ENCODE results near the gene SMIM24. TPM values are rescaled to one million over a fixed set of nuclear protein-coding genes. Genes with fewer than 3 reads are reported as not detected.

The SMIM24 gene
- total and polyA plus RNA-seq, 10 of the 15 experiments (the other 5 are each of a cell fraction or from before 2014, with no cell fraction given) = 0.14 to 0.44 (median 0.23) TPM; not detected in 4

- intact Hi-C loops (cut with micrococcal nuclease; ENCODE audit: unreplicated experiment) (no loop called here), in situ Hi-C loops (cut with MboI) (no loop called here)
- Histone ChIP-seq H3K27ac (ENCODE audit: control insufficient read depth, insufficient read depth) (no peak overlapping the region), H3K79me2 (ENCODE audit: control insufficient read depth, insufficient read depth, low read length) (peaks cover 5% of the 10 kb centered on the region), H3K4me3 (no peak overlapping the region), H3K9ac (ENCODE audit: control insufficient read depth, insufficient read depth, low read length) (no peak overlapping the region), H3K36me3 (ENCODE audit: control insufficient read depth in 2 of 2, insufficient read depth in 2 of 2, low read length in 1 of 2) (peaks cover 3 to 12% of the 10 kb centered on the region in 2 experiments; a peak in 2 of 4 replicates), H3K9me3 (replicated peaks; ENCODE audit: control insufficient read depth, insufficient read depth, low read length) (no peaks in the 10 kb centered on the region), H3K4me1 (ENCODE audit: control insufficient read depth, insufficient read depth, low read length) (peaks cover 4% of the 10 kb centered on the region; the same call in 1 of the 2 replicates), H3K4me2 (ENCODE audit: control insufficient read depth, insufficient read depth) (no peak overlapping the region), H4K20me1 (ENCODE audit: control insufficient read depth, insufficient read depth) (no peaks in the 10 kb centered on the region), H3K27me3 (replicated peaks in 1 of 2; ENCODE audit: control insufficient read depth in 2 of 2, insufficient read depth in 2 of 2, low read length in 1 of 2) (no peaks in the 10 kb centered on the region), H2AFZ (ENCODE audit: control insufficient read depth, low read depth, low read length) (no peak overlapping the region)
- no peak for ATAC-seq
- ChIA-PET CTCF (interaction anchor here (1.4 kb wide), 1 partner anchor 27 kb away, joined by 6 read pairs; no protein-coding TSS in a partner anchor), POLR2A (interaction anchor here (0.6 to 0.7 kb wide), 2 partner anchors 57 to 719 kb away, joined by 4 to 8 read pairs; no protein-coding TSS in a partner anchor), SMC1A (ENCODE audit: uncharacterized antibody, unreplicated experiment) (no interaction called here), RAD21 (ENCODE audit: unreplicated experiment) (no interaction called here)
- 65% methylated on average over 2 of the region's 2 CpGs for WGBS (ENCODE audit: insufficient coverage, insufficient replicate concordance, low lambda C conversion rate, missing lambda C conversion rate)
- no peak for FAIRE-seq
- no peak for TF ChIP-seq ZNF384 (IDR thresholded peaks at IDR 0.05; ENCODE audit: borderline replicate concordance, low read depth, low read length)
- TF ChIP-seq, protein P1, sequence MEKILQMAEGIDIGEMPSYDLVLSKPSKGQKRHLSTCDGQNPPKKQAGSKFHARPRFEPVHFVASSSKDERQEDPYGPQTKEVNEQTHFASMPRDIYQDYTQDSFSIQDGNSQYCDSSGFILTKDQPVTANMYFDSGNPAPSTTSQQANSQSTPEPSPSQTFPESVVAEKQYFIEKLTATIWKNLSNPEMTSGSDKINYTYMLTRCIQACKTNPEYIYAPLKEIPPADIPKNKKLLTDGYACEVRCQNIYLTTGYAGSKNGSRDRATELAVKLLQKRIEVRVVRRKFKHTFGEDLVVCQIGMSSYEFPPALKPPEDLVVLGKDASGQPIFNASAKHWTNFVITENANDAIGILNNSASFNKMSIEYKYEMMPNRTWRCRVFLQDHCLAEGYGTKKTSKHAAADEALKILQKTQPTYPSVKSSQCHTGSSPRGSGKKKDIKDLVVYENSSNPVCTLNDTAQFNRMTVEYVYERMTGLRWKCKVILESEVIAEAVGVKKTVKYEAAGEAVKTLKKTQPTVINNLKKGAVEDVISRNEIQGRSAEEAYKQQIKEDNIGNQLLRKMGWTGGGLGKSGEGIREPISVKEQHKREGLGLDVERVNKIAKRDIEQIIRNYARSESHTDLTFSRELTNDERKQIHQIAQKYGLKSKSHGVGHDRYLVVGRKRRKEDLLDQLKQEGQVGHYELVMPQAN (conservative IDR thresholded peaks at IDR 0.05) = no peak
- no peak for TF ChIP-seq PBX3 (IDR thresholded peaks at IDR 0.05; ENCODE audit: insufficient replicate concordance, low read depth, low read length)
- TF ChIP-seq, protein P2, sequence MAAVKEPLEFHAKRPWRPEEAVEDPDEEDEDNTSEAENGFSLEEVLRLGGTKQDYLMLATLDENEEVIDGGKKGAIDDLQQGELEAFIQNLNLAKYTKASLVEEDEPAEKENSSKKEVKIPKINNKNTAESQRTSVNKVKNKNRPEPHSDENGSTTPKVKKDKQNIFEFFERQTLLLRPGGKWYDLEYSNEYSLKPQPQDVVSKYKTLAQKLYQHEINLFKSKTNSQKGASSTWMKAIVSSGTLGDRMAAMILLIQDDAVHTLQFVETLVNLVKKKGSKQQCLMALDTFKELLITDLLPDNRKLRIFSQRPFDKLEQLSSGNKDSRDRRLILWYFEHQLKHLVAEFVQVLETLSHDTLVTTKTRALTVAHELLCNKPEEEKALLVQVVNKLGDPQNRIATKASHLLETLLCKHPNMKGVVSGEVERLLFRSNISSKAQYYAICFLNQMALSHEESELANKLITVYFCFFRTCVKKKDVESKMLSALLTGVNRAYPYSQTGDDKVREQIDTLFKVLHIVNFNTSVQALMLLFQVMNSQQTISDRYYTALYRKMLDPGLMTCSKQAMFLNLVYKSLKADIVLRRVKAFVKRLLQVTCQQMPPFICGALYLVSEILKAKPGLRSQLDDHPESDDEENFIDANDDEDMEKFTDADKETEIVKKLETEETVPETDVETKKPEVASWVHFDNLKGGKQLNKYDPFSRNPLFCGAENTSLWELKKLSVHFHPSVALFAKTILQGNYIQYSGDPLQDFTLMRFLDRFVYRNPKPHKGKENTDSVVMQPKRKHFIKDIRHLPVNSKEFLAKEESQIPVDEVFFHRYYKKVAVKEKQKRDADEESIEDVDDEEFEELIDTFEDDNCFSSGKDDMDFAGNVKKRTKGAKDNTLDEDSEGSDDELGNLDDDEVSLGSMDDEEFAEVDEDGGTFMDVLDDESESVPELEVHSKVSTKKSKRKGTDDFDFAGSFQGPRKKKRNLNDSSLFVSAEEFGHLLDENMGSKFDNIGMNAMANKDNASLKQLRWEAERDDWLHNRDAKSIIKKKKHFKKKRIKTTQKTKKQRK (IDR thresholded peaks at IDR 0.05; ENCODE audit: low read depth, low read length) = no peak
- TF ChIP-seq, protein P3, sequence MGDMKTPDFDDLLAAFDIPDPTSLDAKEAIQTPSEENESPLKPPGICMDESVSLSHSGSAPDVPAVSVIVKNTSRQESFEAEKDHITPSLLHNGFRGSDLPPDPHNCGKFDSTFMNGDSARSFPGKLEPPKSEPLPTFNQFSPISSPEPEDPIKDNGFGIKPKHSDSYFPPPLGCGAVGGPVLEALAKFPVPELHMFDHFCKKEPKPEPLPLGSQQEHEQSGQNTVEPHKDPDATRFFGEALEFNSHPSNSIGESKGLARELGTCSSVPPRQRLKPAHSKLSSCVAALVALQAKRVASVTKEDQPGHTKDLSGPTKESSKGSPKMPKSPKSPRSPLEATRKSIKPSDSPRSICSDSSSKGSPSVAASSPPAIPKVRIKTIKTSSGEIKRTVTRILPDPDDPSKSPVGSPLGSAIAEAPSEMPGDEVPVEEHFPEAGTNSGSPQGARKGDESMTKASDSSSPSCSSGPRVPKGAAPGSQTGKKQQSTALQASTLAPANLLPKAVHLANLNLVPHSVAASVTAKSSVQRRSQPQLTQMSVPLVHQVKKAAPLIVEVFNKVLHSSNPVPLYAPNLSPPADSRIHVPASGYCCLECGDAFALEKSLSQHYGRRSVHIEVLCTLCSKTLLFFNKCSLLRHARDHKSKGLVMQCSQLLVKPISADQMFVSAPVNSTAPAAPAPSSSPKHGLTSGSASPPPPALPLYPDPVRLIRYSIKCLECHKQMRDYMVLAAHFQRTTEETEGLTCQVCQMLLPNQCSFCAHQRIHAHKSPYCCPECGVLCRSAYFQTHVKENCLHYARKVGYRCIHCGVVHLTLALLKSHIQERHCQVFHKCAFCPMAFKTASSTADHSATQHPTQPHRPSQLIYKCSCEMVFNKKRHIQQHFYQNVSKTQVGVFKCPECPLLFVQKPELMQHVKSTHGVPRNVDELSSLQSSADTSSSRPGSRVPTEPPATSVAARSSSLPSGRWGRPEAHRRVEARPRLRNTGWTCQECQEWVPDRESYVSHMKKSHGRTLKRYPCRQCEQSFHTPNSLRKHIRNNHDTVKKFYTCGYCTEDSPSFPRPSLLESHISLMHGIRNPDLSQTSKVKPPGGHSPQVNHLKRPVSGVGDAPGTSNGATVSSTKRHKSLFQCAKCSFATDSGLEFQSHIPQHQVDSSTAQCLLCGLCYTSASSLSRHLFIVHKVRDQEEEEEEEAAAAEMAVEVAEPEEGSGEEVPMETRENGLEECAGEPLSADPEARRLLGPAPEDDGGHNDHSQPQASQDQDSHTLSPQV (IDR thresholded peaks at IDR 0.05) = no peak
- no peak for TF ChIP-seq E4F1 (IDR thresholded peaks at IDR 0.05; ENCODE audit: borderline replicate concordance, partially characterized antibody)
- TF ChIP-seq BACH1 (IDR thresholded peaks at IDR 0.05; ENCODE audit: borderline replicate concordance) = no peak
- TF ChIP-seq RCOR1 (conservative IDR thresholded peaks at IDR 0.05; ENCODE audit: low read depth, low read length) = no peak
- no peak for TF ChIP-seq EED (IDR thresholded peaks at IDR 0.05; ENCODE audit: low read depth)
- BruUV-seq (replicated peaks) = no TSS peak
- DNase-seq (ENCODE audit: low read depth, low spot score) = no peak
These were observed 37.3 kb upstream of the SMIM24 start for GRCh38 chr19:3517638-3518037.
